ENCODE results near the gene FILIP1L.

Gene FILIP1L

DNA sequence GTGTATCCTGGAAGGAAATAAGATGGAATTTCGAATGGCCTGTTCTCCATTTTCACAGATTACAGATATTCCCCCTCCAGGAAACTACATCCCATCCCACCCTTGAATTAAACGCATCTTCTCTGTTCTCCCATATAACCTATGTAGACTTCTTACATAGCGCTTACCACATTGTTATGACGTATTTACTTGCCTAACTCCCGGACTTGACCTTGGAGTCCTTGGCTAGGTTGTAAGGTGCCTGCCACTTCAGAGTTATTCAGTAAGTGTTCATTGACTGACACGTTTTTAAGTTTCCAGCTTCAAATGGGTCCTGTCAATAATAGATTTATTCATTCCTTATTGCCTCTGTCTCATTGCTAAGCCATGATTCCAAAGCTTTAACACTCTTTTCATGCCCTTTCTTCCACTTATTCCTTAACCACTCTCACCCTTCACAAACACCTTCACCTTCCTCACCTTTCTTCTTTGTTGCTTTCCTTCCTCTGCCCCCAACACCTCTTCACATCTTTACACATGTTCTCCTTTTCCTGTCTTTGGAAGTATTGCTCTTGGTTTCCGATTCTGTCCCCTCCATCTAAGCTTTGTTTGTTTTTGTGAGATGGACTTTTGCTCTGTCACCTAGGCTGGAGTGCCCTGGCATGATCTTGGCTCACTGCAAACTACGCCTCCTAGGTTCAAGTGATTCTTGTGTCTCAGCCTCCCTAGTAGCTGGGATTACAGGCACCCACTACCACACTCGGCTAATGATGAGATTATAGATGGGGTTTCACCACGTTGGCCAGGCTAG, 158.3 kb downstream of the FILIP1L start:
- DNase-seq (ENCODE audit: extremely low read depth in 1 of 2, low read depth in 1 of 2): no peak

DNA sequence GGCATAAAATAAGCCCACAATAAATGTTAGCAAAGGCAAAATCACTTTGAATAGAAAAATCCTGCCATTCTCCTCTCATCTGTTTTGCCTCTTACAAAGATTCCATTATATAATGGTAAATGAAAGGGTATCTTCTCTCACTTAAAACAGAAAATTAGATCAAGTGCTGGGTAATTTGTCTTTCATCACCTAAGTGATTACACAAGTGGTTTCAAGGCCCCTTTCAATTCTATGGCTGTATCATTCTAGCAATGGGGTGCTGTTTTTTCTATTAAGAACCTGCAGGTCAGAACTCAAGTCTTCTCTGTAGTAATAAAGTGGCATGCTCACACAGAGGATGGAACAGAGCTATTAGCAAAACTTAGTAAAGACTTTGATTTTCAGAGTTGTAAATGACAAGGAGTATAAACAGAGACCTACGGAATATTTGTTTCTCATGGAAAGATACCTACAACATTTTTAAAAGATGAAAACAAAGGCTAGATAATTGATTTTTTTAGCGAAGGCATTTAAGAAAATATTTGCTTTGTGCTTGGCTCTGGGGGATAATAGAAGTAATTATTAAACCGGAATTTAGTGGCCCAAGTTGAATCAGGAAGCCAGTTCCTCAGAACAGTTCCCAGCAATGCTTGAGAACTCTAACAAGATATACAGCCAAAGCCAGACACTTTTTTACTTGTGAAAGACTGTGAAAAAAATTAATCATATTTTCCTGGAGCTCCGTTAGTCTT, 159.2 kb downstream of the FILIP1L start:
- no peak for DNase-seq (ENCODE audit: extremely low read depth in 1 of 2, low read depth in 1 of 2)

DNA sequence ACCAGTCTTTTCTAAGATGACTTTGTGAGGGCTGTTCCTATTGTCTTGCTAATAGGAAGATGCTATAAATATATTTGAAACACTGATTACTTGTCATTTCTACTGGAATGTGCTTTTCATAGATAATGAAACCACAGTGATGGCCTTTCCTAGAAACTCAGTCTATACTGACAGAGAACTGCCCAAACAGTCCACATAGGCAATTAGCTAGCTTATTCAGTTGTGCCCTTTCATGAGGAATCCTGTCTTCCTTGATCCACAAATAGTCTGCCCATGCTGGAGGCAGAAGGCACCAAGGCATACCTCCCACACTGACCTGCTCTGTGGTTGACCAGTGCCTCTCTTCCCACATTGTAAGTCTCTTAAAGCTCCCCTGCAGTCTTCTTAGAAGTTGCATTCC, 160.7 kb downstream of the FILIP1L start:
- DNase-seq (ENCODE audit: extremely low read depth in 1 of 2, low read depth in 1 of 2): no peak

DNA sequence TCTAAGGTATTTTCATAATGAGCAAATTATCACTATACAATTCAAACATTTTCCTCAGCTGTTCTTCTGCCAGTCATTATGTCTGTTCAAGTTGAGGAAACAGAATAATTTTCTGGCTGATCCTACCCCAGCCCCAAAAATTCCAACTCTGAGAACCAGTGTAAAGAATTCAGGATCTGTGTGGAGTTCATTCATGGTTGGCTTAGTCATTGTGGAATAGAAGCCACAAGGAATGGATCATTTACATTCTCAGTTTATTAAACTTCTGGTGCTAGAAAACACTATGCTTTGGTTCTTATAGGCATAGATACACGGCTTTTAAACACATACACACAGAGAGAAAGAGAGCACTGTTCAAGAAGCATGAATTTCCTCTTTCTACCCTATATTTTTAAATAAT, 162.0 kb downstream of the FILIP1L start:
- no peak for DNase-seq (ENCODE audit: extremely low read depth in 1 of 2, low read depth in 1 of 2)

DNA sequence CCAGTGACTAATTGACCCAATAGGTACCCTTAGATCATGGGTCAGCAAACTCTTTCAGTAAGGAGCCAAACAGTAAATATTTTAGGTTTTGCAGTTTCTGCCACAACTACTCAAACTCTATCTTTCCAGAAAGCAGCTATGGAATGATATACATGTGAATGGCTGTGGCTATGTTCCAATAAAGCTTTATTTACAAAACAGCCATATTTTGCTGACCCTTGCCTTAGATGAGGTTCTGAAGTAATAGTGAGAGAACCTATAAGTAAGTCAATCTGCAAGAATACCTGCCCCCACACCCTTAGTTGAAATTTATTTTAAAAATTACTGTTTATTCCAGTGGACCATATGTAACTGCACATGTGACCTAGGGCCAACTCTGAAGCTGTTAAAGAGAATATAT, 162.6 kb downstream of the FILIP1L start:
- DNase-seq (ENCODE audit: extremely low read depth in 1 of 2, low read depth in 1 of 2): no peak

DNA sequence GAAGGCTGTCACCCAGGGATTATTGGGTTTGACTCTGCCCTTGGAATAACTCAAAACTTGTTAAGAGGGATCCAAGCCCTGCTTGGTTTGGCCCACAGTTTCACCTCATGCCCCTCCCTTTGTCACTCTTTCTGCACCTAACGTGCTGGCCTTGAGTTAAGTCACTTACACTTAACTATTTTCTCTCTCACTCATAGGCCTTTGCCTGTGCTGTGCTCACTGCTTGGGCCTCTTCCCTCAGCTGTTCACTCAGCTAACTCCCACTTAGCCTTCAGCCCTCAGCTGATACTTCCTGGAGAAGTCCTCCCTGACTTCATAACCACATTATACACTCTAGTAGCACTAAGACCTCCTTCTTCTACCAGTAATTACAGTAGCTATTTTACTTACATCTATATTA, 163.4 kb downstream of the FILIP1L start:
- DNase-seq (ENCODE audit: extremely low read depth in 1 of 2, low read depth in 1 of 2): no peak

DNA sequence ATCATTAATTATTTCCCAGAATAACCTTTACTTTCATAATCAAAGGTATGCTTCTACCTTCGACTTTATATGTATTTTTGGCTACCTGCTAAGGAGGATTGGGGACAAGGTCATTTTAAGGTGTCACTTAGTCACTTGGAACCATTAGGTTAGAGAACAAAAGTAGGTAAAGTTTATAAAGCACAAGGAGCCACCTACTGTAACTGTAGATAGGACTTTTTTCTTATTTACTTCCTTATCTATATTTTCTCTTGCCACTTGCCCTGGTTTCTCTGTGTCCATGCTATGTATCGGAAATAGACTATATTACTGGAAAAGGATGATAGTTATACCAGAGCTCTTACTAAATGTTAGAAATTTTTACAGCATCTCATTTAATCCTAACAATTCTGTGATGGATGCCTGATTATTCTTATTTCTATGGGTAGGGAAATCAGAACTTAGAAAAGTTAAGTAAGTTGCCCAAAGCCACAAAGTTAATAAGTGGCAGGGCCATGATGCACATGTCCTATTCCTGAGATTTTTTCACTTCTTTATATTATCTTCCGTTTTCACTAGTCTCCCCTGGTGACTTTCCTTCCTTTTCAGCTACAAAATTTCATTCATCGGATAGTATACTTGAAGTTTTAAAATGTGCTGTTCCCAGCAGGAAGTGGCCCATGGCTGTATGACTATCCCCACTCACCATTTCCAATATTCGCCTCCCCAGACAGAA, 164.2 kb downstream of the FILIP1L start:
- DNase-seq (ENCODE audit: extremely low read depth in 1 of 2, low read depth in 1 of 2): no peak

DNA sequence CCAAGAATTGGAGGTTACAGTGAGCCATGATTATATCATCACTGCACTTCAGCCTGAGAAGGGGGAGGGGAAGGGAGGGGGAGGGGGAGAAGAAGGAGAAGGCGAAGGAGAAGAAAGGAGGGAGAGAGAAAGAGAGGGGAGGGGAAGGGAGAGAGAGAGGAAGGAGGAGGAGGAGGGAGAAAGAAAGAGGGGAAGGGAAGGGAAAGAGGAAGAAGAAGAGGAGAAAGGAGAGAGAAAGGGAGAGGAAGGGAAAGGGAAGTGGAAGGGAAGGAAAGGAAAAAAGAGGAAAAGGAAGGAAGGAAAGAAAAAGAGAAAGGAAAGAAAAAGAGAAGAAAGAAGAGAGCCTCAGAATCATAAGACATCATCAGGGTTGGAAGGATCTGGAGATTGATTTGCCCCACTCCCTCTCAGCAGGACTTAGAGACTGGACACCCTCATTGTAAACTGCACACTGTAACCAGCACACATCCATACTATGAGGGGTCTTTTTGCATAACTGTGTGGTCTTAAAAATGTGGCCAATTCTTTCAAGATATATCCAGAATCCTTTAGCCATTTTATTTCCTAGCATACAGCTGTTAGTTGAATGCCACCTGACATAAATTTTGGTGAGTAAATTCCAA, 165.7 kb downstream of the FILIP1L start:
- no peak for DNase-seq (ENCODE audit: extremely low read depth in 1 of 2, low read depth in 1 of 2)

DNA sequence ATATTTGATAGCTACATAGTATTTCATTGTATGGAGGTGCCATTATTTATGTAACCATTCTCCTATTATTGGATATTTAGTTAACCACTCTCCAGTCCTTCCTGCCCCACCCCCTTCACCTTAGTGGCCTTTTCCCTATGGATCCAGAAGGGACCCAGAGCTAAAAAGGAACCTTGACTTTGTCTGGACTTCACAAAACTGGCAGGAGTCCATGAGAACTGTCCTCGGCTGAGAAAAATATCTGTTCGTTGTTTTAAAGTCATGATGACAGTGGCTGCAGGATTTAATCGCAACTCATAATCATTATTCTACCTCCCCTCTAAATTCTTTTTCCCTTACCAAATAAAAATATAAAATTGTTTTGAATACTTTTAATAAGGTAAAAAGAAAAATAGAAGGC, 166.9 kb downstream of the FILIP1L start:
- no peak for DNase-seq (ENCODE audit: extremely low read depth in 1 of 2, low read depth in 1 of 2)

DNA sequence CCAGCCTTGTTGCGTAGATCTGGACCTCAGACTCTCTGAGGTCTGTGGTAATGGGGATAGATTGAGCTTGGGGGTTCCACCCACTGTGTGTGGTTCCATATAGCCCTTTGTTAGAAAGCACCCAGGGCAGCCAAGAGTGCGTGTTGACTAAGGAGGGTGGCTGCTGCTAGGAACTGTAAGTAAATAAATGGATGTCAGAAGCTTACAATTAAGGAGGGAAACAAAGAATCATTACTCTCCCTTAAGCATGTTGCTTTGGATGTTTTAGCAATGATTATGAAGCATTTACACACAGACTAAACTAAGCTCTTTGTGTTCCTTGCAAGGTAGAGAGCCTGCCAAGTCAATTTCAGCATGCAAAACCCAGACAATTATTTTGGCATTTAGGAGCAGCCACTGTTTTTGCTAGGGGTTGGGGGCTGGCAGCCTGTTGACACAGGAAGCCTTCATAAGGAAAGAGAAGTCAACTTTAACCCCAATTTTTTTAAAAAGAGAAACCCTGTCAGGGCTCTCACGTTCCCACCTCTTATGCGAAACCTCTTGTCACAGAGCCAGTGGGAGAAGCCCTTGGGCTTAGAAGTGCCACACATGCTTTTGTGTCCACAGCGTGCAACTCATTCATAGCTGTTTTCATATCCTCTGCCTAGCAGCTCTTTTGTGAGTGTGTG, 168.8 kb downstream of the FILIP1L start:
- DNase-seq (ENCODE audit: extremely low read depth in 1 of 2, low read depth in 1 of 2): no peak

DNA sequence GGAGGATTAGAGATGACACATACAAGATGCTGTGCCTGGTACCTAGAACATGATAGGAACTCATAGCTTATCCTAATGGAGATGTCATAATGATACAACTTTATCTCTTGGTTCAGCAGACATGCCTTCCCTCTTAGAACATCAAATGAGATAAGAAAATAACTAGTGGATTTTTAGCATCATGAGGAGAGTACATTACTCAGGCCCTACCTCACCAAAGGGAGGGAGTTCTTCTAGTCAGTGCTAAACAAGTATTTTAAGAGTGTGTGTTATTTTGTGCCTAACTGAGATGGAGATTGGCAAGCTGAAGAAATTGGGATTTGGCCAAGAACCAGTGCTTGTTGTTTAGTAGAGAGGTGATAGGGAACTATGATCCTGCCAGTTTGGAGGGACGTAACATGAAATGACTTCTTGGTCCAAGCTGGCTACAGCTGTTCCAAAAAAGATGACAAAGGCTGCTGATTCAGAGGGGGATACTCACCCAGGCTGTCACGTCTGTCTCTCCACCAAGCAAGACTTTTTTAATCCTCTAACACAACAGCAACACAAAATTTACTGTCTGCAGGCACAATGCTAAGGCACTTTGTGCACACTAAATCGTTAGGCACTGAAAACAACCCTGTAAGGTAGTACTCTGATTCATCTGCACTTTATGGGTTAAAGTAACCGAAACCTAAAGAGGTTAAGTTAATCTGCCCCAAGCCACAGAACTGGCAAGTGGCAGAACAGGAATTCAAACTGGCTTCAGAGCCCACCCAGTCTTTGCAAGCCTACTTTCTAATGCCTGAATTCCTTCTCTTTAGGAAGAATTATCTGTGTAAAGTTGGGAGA, 170.2 kb downstream of the FILIP1L start:
- DNase-seq (ENCODE audit: extremely low read depth in 1 of 2, low read depth in 1 of 2): no peak

DNA sequence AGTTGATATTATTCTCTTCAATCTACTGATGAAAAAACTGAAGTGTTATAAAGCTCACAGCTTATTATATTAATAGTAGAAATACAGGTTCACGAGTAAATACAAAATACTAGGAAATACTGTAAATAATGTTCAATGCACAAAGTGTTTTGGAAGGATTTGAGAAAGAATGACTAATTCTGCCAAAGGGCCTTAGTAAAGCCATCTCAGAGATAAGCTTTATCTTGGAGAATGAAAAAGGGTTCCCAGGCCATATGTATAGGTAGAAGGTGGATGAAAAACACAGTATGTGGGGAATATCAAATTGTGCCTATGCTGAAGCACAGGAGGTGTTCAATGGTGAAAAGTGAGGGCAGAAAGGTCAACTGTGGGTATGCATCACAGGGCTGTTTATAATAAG, 173.1 kb downstream of the FILIP1L start:
- DNase-seq (ENCODE audit: extremely low read depth in 1 of 2, low read depth in 1 of 2): no peak

DNA sequence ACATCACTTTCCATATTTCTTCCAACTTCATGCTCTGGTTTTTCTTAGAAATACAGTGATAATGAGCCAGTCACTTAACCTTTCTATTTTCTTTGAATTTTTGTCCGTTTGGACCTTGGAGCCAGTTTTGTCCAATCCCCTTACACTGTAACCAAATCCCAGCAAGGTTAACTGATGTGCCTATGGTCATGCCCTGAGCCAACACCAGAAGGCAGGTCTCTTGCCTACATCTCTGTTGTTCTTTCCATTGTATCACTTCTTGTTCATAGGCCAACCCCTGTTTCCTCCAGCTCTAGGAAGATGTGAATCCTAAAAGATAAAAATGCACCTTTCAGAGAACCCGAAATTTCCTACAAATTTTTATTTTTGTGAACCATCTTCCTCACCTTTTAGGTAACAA, 174.0 kb downstream of the FILIP1L start:
- no peak for DNase-seq (ENCODE audit: extremely low read depth in 1 of 2, low read depth in 1 of 2)

DNA sequence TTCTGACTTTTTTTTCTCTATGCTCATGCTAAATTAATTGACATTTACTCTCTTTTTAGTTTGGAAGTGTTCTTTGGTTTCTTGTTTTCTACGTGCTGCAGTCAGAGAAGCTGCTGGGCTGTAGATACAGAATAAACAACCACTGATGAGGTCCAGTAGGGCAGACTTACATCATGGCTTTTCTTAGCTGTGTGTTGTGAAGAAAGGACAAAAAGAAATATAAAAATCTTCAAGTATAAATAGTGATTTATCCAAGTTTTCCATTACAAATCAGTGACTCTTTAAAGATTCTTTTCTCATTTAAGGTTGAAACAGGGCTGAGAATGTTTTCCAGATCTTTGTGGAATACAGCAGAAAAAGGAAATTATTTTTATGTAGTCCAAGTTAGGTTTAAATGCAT, 174.4 kb downstream of the FILIP1L start:
- no peak for DNase-seq (ENCODE audit: extremely low read depth in 1 of 2, low read depth in 1 of 2)

DNA sequence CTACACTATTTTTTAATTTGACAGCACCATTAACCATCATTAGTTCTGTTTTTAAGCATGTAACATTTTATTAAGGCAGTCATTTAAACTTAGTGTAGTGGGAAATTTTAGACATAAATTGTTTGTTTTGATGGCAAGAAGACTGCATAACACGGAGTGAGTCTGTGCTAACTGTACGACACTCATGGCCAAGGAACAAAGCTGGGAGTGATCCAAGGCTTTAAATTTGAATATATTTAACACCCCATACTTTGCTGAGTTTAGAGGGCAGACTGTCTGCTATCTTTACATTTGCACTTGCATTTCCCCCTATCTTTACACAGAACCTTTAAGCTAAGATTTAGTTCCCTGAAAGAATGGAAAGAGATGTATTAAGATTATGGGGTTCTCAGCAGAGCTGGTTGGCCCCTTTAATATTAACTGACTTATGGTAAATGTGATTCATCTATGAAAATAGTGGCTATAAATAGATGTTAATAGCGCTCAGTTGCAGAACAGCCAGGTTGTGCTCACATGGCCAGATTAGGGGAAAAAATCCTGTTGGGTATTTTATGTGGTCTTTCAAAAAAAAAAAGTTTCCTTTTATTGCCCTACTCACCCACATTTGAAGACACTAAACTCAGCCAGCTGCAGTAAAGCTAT, 175.9 kb downstream of the FILIP1L start:
- no peak for DNase-seq (ENCODE audit: extremely low read depth in 1 of 2, low read depth in 1 of 2)

DNA sequence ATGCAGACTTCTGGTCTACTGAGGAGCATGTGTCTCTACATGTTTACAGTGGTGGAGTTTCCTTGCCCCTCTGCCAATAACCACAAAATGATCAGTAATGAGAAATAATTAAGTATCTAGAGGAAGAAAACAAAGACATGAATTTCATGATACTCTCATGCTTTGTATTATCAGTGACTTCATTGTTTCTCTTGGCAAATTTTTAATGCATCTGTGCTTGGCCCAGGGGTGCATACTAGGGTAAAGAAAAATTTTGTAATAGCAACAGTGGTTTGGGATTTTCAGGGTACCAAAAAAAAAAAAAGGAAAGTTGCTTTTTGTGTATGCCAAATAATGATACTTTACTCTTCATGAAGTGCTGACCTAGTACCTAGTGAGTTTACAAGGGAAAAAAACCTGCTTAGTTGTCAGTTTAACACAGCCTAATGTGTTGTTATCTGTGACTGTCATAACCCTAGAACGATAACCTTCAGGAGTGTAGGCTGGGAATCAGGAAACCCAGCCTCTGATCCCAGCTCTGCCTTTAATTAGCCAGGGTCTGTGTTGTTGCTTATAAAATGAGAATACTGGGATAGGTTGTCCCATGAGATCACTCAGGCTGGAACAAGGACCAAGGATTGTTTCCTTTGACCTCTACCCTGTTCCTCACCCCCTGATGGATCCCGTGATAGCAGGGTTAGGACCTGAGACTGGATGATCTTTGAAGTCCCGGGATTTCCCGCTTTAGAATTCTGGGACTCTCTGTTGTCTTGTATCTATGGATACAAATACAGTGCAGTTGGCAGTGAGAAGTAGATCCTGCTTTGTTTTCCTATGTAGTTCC, 179.1 kb downstream of the FILIP1L start:
- DNase-seq (ENCODE audit: extremely low read depth in 1 of 2, low read depth in 1 of 2): no peak

DNA sequence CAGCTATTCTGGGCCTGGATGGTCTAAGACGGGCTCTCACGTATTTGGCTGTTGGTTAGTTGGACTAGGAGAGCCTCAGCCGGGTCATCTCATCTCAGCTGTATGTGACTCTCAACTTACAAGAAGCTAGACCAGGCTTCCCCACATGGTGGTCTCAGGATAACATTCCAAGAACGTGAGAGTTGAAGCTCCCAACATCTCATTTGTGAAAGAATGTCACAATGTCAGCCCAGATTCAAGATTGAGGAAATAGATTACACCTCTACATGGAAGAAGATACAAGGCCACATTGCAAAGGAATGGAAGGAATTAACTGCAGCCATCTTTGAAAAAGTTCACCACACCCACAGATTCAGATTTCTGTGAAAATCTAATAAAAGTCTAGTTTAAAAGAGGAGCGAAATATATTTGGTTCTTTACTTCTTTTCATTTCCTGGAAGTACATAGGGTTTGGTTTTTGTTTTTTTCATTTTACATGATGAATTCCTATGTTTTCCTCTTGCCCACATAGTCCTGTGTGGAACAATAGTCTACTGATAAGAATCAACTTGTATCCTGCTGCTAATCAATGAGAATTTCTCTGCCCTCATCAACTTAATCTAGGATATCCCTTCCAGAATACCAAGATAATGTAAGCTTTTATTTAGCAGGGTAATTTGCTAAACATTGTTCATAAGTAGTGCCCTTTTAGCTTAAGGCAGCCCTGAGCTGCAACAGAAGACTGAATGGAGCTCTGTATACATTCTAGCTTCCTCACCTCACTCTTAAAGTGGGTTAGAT, 180.1 kb downstream of the FILIP1L start:
- DNase-seq (ENCODE audit: extremely low read depth in 1 of 2, low read depth in 1 of 2): no peak

DNA sequence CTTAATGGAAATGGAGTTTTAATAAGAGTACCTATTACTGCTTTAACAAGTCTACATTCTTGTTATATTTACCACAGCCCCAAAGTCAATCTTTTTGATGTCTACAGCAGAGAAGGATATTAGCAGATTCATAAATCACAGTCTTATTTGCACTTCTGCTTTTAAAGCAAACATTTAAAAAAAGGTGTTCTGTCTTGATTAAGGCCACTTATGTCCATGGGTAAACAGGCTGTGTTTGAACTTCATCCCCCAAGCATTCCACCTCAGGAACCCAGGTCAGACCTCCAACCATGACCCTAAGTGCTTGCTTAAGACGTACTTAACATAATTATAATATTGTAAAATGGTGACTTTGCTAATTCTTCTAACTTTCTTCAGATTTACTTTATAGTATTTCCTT, 183.2 kb downstream of the FILIP1L start:
- DNase-seq (ENCODE audit: extremely low read depth in 1 of 2, low read depth in 1 of 2): no peak
